DMS153 treated with DMSO at 0.1 percent for 48 hours (cell line): ENCODE results near the gene SMTNL2.
"Not testable (repeated sequence)": the region's sequence is repeated elsewhere in the genome, so short reads cannot be mapped to it uniquely, and the experiment has no call there.

ENCODE experiments used
- DNase-seq: peaks from one replicate; lab custom pipeline; 2025; ENCODE audit not compliant: unreplicated experiment; lab: John Stamatoyannopoulos, UW

Gene SMTNL2

DNA sequence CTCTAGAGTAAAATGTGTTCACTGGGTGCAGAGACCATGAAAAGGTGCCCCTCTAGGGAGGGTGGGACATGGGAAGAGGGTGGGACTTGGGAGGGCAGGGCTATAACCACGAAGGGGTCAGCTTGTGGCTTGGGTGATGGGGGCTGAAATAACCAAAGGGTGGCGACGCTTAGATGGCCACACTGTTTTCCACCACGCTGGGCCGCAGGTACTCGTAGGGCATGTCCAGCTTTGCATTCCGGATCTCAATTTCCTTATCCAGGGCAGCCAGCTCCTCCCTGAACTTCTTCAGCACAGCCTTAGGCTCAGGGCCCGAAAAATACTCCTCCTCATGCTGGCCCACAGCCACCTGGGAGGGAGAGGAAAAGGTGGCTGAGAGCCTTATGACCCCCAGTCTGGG, 47.1 kb downstream of the SMTNL2 start:
- no peak for DNase-seq

DNA sequence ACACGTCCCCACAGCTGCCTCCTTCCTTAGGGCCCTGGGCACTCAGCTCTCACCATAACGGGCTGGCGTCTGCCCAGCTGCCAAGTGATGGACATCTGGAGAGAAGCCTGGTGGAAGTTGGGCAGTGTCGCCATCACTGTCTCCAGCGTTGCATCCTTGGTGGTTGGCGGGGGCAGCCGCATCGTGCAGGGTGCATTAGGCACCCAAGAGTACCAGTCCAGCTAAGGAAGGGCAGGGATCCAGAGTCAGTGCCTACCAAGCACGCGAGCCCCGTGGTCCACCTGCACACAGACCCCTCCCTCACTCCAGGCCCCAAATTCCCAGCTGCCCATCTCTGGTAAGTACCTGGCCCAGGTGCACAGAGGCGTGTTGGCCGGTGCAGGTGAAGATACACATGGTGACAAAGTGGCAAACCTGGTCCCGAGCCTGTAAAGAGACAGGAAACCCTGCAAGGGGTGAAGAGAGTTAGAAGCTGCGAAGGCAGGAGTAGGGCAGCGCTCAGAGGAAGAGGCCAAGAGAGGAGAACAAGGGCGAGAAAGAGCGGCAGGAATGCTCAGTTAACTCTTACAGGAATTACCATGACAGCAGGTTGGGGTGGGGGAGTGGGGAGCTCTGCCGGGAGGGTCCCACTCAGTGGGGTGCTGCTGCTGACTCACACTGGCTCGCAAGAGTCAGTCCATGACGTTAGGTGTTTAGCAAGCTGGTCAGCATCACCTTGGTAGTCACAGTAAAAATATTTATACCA, 47.7 kb downstream of the SMTNL2 start:
- DNase-seq = no peak

DNA sequence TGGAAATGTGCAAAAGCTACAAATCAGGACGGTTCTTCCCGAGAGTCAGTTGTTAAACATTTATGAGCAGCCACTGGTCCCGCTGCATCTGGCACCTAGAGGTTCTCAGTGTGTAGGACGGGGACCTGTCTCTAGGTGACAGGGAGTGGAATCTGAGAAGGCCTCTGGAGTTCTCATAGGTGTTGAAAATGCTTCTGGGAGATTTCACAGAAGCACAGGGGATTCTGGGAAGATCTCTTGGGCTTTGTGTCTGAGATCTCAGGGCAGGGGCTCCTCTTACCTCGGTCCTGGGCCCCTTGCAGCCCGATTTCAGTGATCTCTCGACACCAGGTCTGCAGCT, 48.2 kb downstream of the SMTNL2 start:
- DNase-seq = no peak

DNA sequence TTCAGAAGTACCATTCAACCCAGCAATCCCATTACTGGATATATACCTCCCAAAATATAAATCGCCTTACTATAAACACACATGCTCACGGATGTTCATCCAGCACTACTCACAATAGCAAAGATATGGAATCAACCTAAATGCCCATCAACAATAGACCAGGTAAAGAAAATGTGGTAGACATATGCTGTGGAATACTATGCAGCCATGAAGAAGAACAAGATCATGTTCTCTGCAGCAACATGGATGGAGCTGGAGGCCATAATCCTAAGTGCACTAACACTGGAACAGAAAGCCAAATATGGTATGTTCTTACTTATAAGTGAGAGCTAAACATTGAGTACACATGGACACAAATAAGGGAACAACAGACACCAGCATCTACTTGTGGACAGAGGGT, 49.3 kb downstream of the SMTNL2 start:
- DNase-seq = no peak

DNA sequence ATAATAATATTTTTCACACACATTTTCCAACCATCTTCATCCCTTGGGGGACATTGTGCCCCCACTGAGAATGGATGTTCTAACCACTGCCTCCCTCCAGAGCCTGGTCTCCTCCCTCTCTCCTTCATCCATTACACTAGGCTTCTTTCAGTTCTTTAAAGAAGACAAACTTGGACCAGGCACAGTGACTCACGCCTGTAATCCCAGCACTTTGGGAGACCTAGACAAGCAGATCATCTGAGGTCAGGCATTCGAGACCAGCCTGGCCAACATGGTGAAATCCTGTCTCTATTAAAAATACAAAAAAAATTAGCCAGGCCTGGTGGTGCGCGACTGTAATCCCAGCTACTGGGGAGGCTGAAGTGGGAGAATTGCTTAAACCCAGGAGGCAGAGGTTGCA, 50.6 kb downstream of the SMTNL2 start:
- DNase-seq = no peak

DNA sequence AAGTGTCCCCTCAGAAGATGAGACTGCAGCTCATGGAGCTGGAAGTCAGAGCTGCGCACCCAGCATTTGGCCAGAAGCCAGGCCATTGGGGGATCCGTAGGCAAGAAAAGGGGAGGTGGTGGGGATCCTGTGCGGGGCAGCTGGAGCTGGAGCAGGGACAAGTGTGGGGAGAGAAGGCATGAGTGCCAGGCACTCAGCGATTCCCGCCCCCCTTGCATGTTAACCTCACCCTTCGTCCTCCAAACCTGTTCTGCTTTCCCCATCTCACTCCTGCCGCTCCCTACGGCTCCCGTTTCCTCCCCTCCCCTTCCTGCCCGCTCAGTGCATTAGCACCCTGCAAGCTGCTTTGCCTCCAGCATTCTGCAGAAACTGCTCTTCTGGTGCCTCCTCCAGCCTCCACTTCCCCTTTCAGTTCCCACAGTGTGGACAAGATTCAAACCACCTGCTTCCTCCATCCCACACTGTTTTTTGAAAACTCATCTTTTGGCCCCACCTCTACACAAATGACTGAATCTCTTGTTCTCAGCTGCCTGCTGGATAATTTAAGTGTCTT, 51.6 kb downstream of the SMTNL2 start:
- DNase-seq = no peak

DNA sequence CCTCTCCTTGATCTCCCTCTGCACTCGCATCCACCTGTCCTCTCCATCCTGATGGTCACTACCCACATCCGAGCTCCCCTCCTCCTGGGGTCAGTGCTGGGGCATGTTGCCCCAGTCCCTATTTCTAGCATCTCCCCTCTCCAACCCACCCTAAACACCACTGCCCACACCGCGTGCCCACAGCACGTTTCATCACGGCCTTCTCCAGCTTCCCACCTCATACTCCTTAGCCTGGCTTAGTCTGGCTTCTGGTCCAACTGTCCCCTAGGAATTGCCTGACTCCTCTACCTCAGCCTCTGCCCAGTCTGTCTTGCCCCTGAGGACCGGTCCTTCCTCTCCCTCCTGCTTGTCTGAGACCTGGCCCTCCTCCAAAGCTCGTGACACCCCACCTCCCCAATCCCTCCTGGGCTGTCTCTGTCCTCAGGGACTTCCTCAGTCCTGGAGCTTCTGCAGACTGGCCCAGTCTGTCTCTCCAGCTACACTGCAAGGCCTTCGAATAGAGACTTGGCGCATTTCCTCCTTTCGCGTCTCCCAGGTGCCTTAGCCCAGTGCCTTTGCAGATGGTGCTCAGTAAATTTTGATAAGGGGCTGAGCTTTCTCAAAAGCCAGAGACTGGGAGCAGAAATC, 52.3 kb downstream of the SMTNL2 start:
- DNase-seq = no peak

DNA sequence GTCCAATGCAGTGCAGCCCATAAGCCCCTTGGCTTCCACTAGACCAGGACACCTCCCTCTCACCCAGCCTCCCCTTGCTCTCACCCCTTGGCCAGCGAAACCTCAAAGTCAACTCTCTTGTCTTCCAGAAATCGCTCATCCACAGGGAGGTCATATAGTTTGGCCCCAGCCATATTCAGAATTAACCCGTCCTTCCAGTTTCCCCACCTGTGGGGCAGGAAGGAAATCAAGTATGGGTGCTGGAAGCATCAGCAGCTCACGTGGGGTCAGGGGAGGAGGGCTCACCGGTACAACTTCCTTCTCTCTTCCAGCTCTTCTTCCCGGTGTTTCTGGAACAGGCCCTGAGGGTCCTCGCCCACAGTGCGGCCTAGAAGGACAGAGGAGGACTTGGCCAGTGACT, 54.4 kb downstream of the SMTNL2 start:
- not testable (repeated sequence) for DNase-seq

DNA sequence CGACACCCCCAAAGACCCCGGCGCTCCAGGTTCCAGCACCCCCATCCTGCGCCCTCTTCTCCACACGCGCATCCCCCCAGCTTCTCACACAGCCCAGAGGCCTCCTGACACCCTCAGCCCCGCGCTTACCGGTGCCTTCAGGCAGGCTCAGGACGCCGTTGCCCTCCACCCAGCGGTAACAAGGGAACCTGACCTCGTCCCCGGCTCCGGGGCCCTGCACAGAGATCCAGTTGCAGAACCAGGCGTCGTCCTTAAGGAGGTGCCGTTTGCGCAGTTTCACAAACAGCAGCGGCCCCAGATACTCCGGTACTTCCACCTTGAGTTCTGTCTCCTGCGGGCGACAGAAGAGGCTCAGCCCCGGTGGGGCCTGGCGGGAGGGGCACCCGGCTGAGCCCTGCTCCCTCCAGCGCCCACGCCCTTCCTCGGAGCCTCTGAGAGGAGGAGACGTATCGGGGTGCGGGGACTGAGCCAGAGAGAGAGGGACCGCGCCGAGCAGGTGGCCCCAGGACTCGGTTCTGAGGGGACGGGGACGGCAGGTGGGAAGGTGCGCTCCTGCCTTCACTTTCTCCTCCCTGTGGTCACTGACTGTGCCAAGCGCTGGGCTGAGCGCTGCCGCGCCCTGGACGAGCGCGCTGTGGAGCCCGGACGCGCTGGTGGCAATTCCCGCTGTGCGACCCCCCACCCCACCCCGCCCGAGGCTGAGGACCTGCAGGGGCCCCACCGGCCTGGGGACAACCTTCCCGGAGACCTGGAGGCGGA, 55.2 kb downstream of the SMTNL2 start:
- DNase-seq = not testable (repeated sequence)

DNA sequence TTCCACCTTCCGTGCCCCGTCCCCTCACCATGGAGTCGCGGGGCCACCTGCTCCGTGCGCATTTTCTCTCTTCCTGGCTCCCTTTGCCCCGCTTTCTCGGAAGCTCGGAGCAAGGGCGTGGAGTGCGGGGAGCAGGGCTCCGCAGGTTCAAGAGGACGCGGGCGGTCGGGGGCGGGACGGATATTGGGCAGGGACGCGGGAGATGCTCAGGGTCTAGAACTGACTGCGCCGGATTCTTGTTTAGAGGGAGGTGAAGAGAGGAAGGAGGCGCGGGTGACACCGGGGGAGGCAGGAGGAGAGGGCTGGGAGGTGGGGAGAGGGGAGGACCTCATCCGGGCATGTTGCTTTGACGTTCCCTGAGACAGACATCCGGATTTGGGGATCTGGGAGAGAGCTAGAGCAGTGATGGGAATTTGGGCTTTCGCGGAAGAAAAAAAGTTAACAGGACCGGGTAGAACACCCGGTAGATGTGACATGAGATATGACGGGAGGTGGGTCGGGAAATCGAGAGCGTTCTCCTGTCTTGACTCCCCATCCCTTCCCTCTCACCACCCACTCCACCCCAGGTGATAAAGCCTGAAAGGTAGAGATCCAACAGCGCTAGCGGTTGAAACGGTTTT, 56.4 kb downstream of the SMTNL2 start:
- DNase-seq = not testable (repeated sequence)

DNA sequence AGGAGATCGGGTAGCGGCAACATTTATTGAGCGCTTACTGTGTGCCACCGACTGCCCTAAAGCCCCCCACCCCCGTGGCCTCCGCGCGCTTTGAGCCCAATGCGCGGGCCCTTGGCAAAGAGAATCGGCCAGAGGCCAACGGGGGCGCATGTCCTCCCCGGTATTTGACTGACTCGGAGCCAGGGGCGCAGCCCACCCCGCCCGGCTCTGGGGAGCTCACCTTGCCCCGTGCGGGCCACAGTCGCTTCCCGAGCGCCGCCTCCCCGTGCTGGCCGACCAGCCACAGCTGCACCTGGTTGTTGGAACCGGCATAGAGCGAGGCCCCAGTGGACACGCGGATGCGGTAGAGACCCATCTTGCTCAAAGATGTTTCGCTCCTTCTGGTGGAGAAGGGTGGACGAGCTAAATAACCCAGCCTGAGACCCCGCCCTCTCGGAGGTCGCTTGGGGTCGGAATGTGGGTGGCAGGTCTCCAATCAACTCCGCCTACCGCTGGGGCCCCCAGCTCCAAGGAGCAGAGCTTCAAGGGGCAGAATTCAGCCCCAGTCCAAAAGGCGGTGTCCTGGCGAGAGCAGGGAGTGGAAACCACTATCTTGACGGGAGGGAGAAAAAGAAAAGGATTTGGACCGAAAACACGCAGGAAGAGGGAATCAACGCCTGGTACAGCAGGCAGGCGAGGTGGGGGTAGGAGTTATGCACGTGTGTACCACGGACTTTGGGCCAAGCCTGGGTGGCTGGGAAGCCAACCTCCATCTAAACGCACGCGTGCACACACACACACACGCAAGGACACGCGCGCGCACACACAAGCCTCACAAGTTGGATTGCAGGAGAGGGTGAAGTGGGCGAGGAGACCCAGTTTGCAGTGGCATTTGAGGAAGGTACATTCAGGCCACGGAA, 57.2 kb downstream of the SMTNL2 start, which contains the start of gene ALOX15:
TSS of gene ALOX15 (minus strand) at position 382 of the 899 bp plus-strand sequence. CDS start at position 355, 27 bp downstream.
- no peak for DNase-seq

DNA sequence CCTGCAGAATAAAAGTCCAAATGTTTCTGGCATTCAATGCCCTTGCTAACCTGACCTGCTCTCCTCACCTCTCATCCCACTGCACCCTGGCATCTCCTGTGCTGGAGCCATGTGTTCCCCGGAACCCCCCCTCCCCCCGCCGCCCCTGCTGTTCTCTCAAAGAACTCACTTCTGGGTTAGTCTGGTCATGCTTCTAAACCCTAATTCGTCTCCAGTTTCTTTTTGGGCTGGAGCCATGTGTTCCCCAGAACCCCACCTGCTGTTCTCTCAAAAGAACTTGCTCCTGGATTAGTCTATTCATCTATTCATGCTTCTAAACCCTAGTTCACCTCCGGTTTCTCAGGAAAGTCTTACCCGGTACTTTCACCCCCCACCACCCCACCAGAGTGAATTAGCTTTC, 58.0 kb downstream of the SMTNL2 start:
- DNase-seq = no peak

DNA sequence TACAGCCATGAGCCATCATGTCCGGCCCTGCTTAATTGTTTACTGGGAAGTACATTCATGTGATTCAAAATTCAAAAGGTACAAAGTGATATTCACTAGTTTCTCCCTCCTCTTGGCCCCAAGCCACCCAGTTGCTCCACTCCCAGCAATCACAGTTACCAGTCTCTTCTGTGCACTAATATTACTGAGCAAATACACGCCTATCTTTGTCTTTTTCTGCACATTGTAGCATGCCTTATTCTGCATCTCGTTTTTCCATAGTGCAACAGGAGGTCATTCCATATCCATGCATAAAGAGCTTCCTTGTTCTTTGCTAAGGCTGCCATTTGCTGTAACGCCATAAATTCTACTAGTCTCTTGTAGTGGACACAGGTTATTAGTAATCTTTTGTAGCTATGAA, 59.3 kb downstream of the SMTNL2 start:
- no peak for DNase-seq

DNA sequence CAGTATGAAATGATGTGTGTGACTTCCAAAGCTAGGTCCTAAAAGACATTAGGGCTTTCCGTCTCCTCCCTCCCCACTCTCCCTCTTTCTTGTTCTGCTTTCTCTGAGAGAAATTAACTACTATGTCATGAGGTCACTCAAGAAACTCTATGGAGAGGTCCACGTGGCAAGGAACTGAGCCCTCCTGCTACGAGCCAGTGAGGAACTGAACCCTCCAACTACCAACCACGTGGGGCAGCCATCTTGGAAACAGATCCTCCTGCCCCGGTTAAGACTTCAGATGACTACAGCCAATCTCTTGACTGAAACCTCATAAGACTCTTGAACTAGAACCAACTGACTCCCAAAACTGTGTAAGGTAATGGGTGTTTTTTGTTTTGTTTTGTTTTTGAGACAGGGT, 61.3 kb downstream of the SMTNL2 start:
- DNase-seq = no peak

DNA sequence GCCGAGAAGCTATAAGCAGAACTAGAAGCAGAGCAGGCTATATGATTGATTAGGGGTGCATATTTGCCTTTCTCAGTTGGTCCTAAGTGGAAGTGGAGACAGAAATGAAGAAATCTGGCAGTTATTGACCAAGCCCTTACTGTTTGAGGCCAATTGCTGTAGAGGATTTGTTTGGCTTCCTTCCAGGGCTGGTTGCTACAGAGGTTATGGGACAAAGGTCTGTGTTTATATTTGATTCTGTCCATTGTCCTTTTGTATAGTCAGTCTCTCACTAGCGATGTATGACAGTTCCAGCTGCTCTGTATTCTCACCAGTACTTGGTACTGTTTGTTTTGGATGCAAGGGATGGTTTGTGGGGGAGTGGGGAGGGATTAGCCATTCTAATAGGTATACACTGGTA, 64.4 kb downstream of the SMTNL2 start:
- peak; percentile 49 for DNase-seq

DNA sequence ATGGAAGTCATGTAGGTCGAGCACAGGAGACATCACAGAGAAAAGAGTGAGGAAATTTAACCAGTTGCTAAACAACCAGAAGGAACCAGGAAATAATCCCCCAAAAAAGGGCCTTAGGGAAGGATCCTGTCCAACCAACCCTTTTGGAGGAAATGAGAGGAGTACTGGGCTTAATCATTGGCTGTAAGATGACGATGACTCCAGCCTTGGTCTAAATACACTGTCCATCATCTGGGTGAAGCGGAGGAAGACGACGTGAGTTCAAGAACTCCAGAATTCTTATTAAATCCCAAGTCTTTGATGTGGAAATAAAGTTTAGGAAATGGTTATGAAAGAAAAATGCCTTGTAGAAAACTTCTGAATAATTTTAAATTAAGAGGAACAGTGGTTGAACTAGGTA, 68.7 kb downstream of the SMTNL2 start:
- DNase-seq = no peak

DNA sequence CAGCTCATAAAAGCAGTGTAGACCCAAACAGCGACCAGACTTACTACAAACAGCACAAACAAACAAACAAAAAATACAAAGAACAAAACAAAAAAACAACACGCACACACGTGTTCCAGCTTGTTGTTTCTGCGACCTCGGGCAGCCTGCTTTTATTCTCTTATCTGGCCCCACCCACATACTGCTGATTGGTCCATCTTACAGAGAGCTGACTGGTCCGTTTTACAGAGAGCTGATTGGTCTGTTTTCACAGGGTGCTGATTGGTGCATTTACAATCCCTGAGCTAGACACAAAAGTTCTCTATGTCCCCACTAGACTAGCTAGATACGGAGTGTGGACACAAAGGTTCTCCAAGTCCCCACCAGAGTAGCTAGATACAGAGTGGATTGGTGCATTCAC, 71.6 kb downstream of the SMTNL2 start:
- DNase-seq = not testable (repeated sequence)

DNA sequence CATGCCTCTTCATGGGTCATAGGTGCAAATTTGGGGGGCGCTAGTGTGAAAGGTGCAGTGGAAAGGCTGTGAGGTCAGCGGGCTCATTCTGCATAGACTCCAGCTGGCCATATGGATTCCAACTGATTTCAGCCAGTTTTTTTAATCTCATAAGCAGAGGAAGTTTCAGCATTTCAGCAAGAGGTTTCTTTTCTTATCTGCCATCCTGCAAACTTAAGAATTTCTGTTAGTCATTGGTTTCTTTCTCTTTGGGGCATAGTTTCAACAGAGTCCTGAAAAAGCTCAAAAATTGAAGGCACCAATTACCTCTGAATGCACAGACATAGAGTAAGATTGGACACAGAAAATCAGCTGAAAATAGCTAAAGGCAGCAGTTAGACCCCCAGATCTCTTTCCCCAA, 73.3 kb downstream of the SMTNL2 start:
- DNase-seq = no peak
